ENCODE data around the gene TMEM119.

The TMEM119 gene

GRCh38 chr12:108606492-108606891 lies 8.6 kb upstream of the TMEM119 start:
- H3K27ac ChIP-seq: no peak overlapping the region
- TF ChIP-seq CTCF (conservative IDR thresholded peaks at IDR 0.05): no peak
- no peak for TF ChIP-seq ZFX (IDR thresholded peaks at IDR 0.05)

DNA sequence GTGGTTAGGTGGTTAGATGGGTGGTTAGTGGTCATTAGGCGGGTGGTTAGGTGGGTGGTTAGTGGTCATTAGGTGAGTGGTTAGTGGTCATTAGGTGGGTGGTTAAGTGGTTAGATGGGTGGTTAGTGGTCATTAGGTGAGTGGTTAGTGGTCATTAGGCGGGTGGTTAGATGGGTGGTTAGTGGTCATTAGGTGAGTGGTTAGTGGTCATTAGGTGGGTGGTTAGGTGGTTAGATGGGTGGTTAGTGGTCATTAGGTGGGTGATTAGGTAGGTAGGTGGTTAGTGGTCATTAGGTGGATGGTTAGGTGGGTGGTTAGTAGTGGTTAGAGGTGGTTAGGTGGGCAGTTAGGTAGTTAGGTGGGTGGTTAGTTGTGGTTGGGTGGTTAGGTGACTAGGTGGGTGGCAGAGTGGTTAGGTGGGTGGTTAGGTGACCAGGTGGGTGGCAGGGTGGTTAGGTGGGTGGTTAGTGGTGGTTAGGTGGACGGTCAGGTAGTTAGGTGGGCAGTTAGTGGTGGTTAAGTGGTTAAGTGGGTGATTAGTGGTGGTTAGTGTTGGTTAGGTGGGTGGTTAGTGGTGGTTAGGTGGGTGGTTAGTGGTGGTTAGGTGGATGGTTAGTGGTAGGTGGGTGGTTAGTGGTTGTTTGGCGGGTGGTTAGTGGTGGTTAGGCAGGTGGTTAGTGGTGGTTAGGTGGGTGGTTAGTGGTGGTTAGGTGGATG lies 8.0 kb upstream of the TMEM119 start:
- no peak overlapping the region for H3K27ac ChIP-seq

DNA sequence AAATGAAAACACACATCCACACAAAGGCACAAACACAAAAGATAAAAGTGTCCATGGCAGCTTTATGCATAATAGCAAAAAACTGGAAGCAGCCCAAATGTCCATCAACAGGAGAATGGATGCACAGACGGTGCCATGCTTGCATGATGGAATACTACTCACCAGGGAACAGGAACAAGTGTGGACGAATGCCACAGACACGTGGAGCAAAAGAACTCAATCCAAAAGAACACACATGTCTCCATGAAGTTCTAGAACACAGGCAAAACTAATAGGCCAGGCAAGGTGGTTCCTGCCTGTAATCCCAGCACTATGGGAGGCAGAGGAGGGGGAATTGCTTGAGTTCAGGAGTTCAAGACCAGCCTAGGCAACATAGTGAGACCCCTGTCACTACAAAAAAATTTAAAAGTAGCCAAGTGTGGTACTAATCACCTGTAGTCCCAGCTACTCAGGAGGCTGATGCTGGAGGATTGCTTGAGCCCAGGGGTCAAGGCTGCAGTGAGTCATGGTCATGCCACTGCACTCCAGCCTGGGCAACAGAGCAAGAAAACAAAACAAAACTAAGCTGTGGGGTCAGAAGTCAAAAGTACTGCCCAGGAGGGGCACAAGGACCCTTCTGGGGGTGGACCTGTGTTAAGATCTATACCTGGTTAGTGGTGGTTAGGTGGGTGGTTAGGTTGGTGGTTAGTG lies 7.3 kb upstream of the TMEM119 start:
- no peak for TF ChIP-seq ZFX (IDR thresholded peaks at IDR 0.05)
- no peak for TF ChIP-seq CTCF (conservative IDR thresholded peaks at IDR 0.05)
- no peak overlapping the region for H3K27ac ChIP-seq

More for the DNA sequence above, 8.0 kb upstream of the TMEM119 start:
- TF ChIP-seq CTCF (conservative IDR thresholded peaks at IDR 0.05) (no peak), ZFX (IDR thresholded peaks at IDR 0.05) (no peak)

DNA sequence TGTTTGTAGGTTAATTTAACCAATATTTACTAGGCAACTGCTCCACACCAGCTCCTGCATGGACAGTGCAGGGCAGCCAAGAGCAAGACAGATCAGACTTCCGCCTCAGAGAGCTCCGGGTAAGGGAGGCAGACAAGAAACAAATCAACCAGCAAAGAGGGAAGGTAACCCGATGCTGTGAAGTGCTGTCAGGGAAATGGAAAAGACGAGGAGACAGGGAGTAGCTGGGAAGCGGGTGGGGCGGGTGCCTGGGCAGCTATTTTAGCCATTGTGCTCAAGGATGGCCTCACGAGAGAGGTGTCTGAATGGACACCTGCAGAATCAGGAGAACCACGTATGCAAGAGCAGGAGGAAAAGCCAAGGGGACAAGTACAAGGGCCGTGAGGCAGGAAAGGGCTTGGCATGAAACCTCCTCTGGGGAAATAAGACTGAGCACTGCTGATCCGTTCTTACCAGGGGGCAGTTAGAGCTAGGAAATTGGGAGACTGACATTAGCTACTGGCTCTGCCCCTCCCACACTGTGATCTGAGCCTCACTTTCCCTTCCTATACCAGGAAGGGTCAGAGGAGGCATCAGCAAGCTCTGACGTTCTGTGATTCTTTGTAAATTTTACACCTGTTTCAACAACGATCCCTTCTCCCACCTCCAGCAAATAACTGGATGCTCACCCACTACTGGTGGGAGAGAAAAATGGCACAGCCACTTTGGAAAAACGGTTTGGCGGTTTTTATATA lies 6.5 kb upstream of the TMEM119 start:
- H3K27ac ChIP-seq: no peak overlapping the region
- TF ChIP-seq ZFX (IDR thresholded peaks at IDR 0.05) (no peak), CTCF (conservative IDR thresholded peaks at IDR 0.05) (no peak)

GRCh38 chr12:108603743-108604142 lies 5.9 kb upstream of the TMEM119 start:
- H3K27ac ChIP-seq: no peak overlapping the region
- no peak for TF ChIP-seq CTCF (conservative IDR thresholded peaks at IDR 0.05)
- TF ChIP-seq ZFX (IDR thresholded peaks at IDR 0.05): no peak

- TF ChIP-seq ZFX (IDR thresholded peaks at IDR 0.05): no peak
- TF ChIP-seq CTCF (conservative IDR thresholded peaks at IDR 0.05): no peak
- no peak overlapping the region for H3K27ac ChIP-seq
Observed at GRCh38 chr12:108602976-108603704, 5.3 kb upstream of the TMEM119 start.
